HG02884 (cell line): ENCODE data around the gene CFAP251.
"Not testable (repeated sequence)": the region's sequence is repeated elsewhere in the genome, so short reads cannot be mapped to it uniquely, and the experiment has no call there.

ENCODE experiments used
- ATAC-seq: cut with Tn5 transposase; IDR thresholded peaks from one replicate; pipeline ENCODE4 v1.9.1; 2021; ENCODE audit warnings: mild to moderate bottlenecking, moderate library complexity; ENCODE audit not compliant: unreplicated experiment

The CFAP251 gene

DNA sequence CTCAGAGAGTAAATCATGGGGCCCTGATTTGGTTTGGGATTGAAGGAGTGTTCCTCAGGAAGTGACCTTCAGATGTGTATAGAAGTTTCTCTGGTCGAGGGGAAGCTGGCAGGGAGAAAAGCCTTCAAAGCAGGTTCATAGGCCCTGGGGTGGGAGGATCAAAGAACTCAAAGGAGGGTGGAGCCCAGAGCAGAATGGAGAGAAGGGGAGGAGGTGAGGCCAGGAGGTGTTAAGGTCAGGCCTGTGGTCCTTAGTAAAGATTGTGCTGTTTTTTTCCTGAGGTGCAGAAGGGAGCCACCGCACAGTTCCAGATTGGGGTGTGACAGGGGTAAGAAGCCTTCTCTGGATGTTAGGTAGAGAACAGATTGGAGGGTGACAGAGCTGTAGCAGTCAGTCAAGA is 9.7 kb upstream of the CFAP251 start:
- ATAC-seq, result no peak

DNA sequence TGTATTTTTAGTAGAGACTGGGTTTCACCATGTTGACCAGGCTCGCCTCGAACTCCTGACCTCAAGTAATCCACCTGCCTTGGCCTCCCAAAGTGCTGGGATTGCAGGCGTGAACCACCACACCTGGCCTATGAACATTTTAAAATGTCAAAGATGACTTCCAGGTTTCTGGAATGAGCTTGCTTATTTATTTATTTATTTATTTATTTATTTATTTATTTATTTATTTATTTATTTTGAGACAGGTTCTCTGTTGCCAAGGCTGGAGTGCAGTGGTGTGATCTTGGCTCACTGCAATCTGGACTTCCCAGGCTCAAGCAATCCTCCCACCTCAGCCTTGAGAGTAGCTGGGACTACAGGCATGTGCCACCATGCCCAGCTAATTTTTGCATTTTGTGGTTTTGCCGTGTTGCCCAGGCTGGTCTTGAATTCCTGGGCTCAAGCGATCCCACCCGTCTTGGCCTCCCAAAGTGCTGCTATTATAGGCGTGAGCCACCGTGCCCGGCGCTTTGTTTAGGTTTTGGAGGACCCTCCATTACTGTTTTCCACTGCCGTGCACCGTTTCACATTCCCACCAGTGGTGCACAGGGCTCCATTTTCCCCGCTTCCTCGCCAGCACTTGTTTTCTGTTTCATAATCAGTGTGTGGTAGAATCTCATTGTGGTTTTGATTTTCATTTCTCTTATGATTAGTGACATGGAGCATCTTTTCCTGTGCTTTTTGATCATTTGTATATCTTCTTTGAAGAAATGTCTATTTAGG is 6.4 kb upstream of the CFAP251 start:
- no peak for ATAC-seq

GRCh38 chr12:121915841-121916321 is 2.5 kb upstream of the CFAP251 start:
- ATAC-seq, result no peak

DNA sequence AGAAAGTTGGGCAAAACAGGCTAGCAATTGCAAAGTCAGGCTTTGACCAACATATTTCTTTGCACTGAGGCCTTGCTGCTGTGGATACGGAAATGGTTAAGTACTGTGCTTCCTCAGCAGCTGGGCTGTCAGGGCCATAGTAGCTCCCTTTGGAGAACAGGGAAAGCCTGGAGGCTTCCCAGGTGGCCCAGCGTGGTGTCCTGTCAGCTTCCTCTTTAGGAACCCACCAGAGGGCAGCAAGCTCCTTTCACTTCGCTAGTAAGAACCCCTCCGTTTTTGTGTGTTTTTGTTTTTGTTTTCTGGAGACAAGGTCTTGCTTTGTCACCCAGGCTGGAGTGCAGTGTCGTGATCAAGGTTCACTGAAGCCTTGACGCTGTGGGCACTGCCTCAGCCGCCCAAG is 1.7 kb upstream of the CFAP251 start:
- no peak for ATAC-seq

- no peak for ATAC-seq
Observed at GRCh38 chr12:121918679-121919038, 267 bp downstream of the CFAP251 start.

DNA sequence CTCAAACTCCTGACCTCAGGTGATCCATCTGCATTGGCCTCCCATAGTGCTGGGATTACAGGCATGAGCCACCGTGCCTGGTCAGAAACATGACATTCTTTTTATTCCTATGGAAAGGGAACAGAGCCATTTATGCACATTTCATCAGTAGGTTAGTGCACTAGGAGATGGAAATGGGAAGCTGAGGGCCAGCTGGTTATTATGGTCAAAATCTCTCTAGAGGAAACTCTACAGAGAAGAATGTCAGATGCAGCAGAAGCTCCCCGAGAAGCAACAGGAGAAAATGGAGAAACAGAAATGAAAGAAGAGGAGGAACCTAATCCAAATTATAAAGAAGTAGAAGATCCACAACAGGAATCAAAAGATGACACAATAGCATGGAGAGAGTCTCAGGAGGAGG is 2.7 kb downstream of the CFAP251 start:
- no peak for ATAC-seq

GRCh38 chr12:121925358-121925695 is 6.9 kb downstream of the CFAP251 start:
- ATAC-seq, result no peak

DNA sequence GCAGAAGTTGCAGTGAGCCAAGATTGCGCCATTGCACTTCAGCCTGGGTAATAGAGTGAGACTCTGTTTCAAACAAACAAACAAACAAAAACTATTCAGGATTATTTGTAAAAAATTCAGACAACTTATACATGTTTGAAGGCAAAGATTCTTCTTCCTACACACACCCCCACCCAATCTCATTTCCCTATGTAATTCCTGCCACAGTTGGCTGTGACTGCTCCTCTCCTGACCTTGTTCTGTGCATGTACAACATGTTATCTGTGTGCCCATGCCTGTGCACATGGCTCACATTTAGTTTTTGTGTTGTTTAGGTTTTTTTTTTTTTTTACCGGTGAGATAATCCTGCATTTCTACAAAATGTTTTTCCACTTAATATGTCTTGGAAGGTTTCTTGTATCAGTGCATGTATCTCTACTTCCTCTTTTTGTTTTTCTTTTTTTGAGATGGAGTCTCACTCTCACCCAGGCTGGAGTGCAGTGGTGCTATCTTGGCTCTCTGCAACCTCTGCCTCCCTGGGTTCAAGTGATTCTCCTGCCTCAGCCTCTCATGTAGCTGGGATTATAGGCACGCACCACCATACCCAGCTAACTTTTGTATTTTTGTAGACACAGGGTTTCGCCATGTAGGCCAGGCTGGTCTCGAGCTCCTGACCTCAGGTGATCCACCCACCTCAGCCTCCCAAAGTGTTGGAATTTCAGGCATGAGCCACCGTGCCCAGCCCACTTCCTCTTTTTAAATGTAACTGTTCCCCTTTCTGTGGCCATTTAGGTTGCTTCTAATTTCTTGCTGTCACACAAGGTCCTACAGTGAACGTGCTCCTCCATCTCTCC is 8.7 kb downstream of the CFAP251 start:
- ATAC-seq, result no peak

DNA sequence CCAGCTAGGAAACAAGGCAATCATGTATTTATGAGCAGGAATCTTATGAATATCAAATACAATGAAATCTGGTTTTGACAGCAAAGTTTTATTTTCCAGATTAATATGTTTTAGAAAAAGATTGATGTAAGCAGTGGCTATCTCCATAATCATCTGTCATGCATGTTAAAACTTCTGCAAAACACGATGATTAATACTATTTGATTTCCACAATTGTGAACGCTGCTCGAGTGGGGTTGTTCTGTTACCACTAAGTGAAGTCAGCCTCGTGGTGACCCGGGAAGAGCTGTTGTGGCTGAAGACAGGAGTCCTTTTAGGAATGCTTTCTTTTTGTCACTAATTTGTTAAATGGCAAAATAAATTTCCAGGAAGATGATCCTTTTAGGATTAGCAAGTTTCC is 9.4 kb downstream of the CFAP251 start:
- ATAC-seq, result no peak

GRCh38 chr12:121929545-121929944 is 11.2 kb downstream of the CFAP251 start:
- ATAC-seq, result not testable (repeated sequence)

DNA sequence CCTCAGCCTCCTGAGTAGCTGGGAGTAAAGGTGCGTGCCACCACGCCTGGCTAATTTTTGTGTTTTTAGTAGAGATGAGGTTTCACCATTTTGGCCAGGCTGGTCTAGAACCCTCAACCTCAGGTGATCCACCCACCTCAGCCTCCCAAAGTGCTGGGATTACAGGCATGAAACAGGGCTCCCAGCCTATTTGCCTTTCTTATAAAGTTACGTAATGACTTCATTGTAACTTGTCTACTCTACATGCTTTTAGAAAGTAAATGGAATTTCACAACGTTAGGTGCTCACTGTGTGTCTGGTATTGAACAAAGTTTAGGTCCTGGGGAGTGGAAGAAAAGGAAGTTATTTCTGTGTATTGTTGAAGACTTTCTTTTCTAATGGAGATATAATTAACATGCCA is 12.5 kb downstream of the CFAP251 start:
- no peak for ATAC-seq

- ATAC-seq, result no peak
Observed at GRCh38 chr12:121932176-121932536, 13.8 kb downstream of the CFAP251 start.

- ATAC-seq, result no peak
Observed at GRCh38 chr12:121932914-121933521, 14.6 kb downstream of the CFAP251 start.

DNA sequence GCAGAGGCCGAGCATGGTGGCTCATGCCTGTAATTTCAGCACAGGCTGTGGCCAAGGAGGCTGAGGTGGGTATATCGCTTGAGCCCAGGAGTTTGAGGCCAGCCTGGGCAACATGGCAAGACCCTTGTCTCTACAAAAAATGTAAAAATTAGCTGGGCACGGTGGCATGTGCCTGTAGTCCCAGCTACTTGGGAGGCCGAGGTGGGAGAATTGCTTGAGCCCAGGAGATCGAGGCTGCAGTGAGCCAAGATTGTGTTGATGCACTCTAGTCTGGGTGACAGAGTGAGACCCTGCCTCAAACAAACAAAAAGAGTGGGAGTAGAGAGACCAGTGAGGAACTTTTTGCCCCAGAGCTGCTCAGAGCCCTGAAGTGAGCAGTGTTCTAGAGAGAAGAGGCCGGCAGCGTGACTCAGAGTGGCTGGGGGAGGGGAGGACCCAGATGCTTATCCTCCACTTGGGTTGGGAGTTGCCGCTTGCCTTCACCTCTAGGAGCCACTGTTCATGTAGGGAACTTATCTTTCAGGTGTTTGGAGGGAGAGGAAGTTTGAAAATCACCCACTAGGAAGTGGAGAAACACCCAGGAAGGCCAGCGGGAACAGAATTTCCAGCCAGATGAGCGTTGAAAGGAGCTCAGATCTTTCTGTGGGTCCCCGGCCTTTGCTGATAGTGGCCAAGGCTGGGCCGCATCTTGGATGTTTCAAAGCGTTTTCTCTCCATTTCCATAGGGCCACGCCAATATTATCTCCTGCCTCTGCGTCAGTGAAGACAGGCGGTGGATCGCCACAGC is 15.3 kb downstream of the CFAP251 start:
- ATAC-seq, result no peak

GRCh38 chr12:121934309-121934664 is 15.9 kb downstream of the CFAP251 start:
- ATAC-seq, result no peak

DNA sequence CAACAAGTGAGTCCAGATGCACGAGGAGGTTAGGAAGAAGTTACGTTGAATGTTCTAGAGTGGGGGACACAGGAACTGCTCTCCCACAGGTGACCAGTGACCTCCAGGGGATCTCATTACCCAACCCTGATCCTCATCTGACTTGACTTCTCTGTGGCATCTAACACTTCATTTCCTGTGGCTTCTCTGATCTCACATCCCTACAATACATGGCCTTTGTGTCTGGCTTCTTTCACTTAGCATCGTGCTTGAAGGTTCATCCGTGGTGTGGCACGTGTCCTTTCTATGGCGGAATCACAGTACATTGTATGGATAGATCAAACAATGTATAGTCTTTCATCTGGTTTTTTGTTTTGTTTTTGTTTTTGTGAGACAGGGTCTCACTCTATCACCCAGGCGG is 19.3 kb downstream of the CFAP251 start:
- no peak for ATAC-seq

GRCh38 chr12:121939186-121939585 is 20.8 kb downstream of the CFAP251 start:
- ATAC-seq, result no peak

GRCh38 chr12:121939992-121940766 is 21.8 kb downstream of the CFAP251 start:
- no peak for ATAC-seq

DNA sequence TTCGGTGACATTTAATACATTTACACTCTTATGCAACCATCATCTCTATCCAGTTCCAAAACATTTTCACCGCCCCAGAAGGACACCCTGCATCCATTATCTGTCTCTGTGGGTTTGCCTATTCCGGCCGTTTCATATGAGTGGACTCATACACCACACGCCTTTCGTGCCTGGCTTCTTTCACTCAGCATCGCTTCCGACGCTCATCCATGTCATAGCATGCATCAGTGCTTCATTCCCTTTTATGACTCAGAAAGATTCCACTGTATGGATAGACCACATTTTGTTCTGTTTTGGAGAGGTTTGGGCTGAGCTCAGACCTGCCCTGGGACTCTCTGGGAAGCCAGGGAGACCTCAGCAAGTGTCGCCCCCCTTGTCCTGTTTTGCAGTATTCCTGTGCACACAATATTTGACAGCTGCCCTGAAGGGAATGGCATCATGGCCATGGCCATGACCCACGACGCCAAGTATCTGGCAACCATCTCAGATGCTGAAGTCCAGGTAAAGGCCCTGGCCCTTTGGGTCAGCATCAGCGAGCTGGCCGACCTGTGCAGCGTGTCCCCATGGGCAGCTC is 23.8 kb downstream of the CFAP251 start:
- no peak for ATAC-seq

DNA sequence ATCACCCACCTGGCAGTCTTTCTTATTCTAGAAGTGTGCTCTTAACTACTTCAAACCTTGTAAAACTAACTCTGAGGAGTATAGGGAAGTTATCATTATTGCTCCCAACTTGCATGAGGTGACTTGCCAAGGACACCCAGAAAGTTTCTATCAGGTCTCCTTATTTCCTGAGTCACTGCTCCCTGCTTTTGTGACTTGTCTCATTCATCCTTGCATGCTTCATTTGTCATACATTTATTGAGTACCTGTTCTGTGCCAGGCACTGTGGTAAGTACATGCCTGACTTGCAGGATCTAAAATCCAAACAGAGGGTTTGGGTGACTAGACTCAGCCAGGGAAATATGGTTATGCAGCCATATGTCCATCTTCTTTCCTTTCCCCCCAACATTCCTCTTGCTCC is 25.5 kb downstream of the CFAP251 start:
- no peak for ATAC-seq
